ENCODE results near the gene KLF11.

KLF11 gene

DNA sequence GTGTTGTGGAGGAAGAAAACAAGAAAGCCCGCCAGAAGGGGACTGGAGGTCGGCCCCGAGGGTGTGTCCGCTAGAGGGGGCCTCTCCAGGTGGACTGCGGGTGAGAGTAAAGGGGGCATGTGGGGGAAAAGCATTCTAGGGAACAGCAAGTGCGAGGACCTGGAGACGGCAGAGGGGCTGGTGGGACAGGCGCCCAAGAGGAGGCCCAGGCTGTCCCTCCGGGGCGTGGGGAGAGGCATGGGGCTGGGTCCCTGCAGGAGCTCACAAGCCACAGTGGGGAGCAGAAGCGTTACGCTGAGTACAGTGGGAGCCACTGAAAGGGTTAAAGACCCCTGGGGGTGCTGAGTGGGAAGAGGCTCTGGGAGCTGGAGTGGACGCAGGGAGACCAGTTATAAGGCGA is 1.6 kb upstream of the KLF11 start:
- DNase-seq (ENCODE audit: low read depth in 3 of 3): no peak

DNA sequence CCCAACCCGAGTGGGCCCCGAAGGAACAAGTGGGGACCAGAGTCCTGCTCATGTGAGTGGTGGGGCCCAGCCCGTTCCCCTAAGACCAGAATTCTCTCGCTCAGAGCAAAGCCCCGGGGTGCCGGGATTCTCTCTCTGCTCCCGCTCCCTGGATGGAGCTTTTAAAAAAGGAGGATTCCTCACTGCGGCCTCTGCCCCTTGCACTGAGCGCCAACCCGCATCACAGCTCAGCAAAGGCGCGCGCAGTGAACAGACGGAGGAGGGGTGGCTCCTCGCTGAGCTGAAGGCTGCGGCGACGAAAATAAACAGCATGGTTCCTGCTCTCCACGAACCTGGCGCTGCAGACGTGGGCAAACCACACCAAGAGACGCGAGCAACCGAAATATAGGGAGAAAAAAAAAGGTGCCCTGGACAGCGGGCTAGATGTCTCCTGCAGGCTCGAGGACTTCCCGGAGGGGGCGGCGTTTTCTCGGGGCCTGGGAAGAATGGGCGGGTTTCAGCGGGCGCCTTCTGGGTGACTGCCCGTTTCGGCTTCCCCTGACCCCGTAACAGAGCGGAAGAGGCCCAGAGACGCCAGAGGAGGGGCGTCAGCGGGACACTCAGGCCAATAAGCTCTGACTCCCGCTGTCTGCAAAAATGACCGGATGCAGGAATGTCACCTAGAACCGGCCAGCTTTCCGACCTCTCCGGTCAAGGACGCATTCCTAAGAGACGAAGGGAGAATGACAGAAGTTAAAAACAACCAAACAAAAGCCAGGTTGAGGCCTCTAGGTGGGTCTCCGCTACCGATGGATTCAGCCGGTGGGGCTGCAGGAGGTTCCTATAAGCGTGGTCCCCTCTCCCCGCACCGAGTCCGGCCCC is 819 bp upstream of the KLF11 start:
- DNase-seq (ENCODE audit: low read depth in 3 of 3): no peak

DNA sequence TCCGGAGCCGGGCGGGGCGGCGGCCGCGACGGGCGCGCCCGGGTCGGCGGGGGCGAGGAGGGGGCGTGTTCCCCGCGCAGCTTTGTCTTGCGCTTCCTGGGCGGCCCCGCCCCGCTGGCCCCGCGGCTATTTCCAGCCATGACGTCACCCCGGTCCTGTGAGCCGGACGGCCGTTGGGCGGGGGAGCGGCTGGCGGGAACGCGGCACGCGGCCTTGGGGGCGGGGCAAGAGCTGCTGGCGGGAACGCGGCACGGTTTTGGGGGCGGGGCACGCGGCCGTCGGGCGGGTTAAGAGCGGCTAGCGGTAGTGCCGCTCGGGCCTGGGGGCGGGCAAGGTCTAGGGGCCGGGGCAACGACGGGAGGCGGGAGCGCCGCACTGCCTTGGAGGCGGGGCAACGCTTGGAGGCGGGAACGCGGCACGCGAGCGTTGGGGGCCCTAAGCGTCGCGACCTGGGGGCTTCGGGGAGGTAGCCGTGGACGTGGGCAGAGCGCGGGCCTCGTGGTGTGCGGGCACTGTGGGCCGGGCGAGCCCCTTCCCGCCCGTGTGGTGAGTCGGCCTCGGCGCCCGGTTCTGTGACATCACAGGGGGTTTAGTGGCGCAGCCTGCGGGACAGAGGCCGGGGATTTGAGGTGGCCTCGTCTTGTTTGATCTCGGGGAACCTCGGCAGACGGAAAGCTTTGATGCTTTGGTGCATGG is 704 bp downstream of the KLF11 start:
- peak; percentile 81 to 98 (median 96) for DNase-seq (ENCODE audit: low read depth in 3 of 3)

DNA sequence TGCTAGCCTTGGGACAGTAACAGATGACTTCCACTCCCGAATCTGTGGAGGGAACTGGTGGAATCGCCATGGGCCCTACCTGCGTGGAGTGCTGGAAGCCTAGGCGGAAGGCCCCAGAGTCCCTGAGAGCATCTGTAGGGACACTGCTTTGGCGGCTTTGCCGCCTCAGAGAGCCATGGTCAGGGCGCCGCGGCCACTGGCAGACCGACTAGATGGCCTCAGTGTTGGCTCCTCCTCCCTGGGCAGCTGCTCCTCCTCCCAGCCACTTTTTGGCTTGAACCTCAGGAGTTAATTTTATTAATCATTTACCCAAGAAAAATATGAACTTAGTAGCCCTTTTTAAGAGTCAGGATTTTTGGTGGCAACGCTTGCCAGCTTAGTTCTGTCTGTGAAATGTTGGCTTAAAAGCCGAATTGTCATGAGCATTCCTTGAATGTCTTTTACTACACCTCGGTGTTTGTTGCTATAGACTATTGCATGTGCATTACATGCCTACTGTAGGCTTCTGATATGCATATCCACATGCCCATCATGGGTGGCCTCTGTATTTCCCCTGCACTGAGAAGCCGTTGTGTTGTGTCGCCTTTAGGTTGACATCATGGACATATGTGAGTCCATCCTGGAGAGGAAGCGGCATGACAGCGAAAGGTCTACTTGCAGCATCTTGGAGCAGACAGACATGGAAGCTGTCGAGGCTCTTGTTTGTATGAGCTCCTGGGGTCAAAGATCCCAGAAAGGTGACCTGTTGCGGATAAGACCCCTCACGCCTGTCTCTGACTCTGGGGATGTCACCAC is 2.4 kb downstream of the KLF11 start:
- no peak for DNase-seq (ENCODE audit: low read depth in 3 of 3)

DNA sequence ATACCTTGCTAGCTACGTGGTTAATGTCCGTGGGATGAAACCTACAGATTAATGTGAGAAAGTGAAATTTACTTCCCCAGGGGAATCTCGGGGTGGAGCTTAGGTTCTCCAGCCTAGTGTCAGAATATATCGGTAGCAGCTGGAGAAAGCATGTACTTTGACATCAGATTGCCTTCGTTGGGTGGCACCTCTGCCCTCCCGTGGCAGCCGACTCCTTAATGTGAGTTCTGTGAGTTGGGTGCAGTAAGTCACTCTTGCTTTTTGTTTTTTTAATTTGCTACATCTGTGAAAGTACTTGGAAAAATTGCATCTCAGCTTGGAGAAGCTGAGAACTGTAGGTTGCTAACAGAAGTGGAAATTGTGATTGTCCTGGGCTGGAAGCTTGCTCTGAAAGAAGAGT is 3.6 kb downstream of the KLF11 start:
- no peak for DNase-seq (ENCODE audit: low read depth in 3 of 3)

DNA sequence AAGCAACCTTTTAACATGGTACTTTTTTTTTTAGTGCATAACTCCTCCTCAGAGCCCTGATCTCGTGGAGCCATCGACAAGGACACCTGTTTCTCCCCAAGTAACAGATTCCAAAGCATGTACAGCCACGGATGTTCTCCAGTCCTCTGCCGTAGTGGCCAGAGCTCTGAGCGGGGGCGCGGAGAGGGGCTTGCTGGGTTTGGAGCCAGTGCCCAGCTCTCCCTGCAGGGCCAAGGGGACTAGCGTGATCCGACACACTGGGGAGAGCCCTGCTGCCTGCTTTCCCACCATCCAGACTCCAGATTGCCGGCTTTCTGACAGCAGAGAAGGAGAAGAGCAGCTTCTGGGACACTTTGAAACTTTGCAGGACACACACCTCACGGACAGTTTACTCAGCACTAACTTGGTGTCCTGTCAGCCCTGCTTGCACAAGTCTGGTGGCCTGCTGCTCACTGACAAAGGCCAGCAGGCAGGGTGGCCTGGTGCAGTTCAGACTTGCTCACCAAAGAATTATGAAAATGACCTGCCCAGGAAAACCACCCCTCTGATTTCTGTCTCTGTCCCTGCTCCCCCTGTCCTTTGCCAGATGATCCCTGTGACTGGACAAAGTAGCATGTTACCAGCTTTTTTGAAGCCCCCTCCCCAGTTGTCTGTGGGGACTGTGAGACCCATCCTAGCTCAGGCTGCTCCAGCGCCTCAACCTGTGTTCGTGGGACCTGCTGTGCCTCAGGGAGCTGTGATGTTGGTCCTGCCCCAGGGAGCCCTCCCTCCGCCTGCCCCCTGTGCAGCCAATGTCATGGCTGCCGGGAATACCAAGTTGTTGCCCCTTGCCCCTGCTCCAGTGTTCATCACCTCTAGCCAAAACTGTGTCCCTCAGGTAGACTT is 4.5 kb downstream of the KLF11 start:
- no peak for DNase-seq (ENCODE audit: low read depth in 3 of 3)

DNA sequence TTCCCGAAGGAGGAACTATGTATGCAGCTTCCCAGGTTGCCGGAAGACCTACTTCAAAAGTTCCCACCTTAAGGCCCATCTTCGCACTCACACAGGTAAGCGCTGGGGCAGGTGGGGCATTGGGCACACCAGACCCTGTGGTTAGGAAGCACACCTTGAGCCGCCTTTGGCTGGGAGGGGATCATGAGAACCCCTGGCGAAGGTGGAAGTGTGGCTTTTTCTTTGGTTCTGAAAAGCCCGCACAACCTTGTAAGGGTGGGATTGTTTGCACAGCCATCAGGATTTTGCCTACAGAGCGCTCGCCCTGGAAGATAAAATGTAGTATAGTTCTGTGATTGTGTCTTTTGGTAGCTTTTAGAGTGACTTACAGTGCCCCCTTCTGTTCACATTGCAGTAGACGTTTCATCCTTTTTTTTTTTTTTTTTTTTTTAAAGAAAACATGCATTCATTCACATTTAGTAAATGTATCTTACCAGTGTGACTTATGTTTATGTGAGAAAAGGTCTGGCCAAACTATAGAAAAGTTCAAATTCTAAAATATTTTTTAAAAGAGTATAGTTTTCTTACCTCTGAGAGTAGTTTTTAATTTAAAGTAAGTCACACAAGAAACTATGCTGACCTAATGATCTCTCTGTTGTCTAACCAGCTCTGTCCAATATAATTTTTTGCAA is 5.3 kb downstream of the KLF11 start:
- DNase-seq (ENCODE audit: low read depth in 3 of 3): no peak

DNA sequence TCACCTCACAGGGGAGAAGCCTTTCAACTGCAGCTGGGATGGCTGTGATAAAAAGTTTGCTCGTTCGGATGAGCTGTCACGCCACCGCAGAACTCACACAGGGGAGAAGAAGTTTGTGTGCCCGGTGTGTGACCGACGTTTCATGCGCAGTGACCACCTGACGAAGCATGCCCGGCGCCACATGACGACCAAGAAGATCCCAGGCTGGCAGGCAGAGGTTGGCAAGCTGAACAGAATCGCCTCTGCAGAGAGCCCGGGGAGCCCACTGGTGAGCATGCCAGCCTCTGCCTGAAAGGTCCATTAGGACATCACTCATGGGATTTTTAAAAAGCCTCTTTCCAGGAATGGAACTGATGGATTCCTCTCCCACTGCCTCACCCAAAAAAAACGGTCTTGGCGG is 8.9 kb downstream of the KLF11 start:
- no peak for DNase-seq (ENCODE audit: low read depth in 3 of 3)

DNA sequence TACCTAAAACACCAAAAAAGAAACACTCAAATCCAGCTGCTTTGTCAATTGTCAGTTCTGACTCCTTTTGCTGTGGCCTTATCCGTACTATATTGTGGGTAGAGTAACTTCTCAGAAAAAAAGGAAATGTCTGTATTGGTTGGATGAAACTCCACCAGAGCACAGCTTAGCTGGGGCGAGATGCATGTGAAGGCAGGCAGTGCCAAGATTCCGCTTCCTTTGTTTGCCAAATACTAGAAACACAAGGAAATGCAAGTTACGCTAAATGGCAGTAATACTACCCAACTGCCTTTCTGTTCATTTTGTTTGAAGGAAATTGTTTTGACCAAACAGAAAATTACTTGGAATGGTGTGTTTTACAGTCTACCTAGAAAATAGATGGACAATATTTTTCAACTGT is 10.0 kb downstream of the KLF11 start:
- DNase-seq (ENCODE audit: low read depth in 3 of 3): no peak

DNA sequence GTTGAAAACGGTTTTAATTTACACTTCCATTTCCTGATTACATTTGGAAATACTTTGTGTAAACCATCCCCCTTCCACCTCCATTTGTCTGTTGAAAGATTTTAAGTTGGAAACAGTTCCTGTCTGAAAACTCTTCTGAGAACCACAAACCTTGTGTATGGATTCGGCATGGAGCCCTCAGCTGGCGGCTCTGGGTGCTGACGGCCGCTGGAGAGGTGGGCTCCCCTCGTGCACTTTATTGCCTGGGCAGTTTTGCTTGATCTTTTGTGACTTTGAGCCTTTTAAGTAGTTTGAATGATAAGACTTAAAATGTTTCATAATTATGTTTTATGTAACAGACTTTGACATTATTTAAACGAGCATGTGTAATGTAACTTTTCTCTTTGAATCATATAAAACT is 11.1 kb downstream of the KLF11 start:
- DNase-seq (ENCODE audit: low read depth in 3 of 3): no peak

DNA sequence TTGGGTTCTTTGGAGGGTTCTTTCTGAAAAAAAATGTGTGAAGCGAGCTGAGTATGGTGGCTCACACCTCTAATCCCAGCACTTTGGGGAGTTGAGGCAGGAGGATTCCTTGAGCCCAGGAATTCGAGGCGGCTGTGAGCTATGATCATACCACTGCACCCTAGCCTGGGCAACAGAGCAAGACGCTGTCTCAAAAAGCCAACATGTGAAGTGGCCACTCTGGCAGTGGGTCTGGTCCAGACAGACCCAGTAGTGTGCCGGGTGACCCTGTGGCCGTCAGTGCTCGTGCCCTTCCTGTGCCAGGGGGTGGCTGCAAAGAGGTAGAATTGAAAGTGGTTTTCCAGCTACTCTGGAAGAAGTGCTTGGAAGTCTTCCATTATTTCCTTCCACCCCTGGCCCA is 11.6 kb downstream of the KLF11 start:
- DNase-seq (ENCODE audit: low read depth in 3 of 3): no peak

DNA sequence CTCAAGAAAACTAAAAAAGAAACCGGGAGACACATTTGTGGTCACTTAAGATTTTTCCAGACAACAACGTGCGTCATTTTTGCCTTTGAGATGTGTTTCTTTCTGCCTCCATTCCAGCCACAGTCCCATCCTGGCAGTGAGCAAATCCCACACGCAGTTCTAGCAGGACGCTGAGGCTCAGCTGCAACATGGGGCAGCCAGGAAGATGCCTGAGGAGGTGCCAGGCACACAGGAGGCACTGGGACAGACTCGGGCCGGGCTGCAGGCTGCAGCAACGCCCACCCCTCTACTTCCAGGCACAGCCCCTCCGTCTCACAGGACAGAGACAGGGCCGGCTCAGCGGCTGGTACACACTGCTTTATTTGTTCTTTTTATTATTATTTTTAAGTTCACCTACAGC is 13.1 kb downstream of the KLF11 start:
- no peak for DNase-seq (ENCODE audit: low read depth in 3 of 3)

DNA sequence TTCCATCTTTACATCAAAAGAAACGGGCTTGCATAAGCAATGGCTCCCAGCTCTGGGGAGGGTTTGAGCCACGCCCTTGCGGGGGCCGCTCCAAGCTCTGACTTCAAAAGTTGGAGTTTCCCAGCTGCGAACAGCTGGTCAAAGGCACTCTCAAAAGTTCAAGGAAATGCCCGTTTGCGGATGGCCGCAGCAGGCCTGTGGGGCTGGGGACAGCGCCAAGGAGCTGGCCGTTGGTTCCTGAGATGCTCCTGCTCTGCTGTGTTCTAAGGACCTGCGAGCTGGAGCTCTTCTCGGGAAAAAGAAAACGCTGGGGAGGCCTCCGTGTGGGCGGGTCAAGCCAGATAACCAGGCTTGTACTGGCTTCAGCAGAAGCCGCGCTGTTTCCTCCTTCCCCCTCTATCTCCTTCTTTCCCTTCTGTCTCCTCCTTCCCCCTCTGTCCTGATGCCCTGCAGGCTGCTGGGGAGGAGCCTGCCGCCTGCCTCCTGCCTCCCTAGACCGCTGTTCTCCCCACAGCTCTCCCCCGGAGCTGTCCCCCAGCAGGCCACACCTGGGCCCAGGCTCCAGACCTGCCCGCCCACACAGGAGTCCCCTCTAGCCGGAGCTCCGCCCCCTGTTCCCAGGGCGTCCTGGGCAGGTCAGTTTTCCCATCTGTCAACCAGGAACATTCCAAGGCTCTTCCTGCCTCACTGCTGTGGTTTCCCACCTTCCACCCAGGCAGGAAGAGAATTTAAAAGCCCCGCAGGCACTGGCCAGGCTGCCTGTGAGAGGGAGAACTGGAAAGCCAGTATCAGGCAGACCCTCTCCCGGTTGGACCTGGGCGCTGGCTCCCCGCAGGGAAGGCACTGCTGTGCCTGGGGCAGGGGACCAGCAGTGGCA is 14.1 kb downstream of the KLF11 start:
- no peak for DNase-seq (ENCODE audit: low read depth in 3 of 3)

DNA sequence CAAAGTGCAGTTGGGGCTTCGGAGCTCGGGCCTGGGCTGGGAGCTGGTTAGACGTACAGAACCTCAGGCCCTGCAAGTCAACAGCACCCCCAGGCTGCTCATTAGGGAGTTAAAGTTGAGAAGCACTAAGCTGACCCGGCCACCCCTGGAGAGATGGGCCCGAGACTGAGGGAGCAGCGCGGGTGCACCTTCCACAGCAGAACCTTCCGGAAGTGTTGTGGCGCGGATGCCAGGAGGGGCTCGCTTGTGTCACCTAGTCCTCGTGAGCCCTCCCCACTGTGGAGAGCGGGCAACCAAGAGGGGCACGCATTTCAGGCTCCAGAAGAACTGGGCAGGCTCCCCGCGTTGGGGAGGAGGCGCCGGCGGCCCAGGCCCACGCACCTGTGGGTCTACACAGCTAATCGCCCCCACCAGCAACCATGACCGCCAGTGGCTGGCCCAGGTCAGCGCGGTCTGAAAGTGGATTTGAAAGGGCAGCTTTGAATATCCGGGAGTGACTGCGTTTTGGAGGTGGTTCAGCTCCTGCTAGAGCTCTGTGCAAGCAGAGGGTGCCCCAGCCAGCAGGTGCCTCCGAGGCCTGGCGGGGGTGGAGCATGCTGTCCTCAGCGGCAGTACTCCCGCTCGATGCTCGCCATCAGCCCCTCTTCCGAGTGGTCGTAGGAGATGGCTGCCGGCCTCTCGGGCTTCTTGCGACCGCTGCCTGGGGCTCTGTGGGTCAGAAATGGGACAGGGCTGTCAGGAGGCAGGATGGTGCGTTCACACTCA is 15.1 kb downstream of the KLF11 start:
- no peak for DNase-seq (ENCODE audit: low read depth in 3 of 3)

DNA sequence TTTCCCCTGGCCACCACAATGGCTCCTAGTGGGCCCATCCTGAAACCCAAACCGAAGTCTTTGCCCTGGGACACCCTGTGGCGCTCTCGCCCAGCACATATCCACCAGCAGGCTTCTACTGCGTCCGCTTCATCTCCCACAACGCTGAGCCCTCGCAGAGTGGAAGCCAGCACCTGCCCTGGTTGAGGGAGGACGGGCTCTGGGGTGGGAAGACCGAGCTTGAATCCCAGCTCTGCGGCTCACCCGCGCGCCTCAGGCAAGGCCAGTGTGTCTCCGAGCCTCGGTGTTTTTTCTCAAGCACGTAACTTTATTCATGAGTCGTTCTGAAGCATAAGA is 15.6 kb downstream of the KLF11 start:
- DNase-seq (ENCODE audit: low read depth in 3 of 3): no peak

DNA sequence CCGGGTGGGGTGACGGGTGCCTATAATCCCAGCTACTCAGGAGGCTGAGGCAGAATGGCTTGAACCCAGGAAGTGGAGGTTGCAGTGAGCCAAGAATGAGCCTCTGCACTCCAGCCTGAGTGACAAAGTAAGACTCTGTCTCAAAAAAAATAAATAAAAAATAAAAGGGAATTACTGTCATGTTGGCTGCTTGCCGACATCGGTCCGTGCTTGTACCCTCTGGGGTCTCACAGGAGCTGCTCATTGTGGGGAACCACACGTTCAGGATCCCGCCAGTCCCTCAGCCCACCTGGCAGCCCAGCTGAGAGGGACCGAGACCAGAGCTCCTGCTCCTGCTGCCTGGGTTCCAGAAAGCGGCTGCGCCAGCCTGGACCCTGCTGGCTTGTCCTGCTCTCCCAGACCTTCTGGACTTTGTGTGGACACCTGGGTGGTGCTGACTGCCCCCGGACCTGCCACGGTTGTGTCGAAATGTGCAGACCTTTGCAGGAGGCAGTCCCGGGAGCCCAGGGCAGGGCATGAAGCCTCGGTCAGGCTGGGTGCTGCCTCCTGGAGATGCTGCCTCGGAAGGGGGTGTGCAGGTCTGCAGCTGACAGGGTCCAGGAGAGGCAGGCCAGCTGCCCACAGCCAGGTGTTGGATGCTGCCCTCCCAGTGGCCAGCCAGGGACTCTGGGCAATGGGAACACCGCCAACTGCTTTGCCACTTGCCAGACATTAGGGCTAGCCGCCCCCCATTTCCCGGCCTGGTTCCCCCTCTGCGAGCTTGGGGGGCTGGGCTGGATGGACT is 16.4 kb downstream of the KLF11 start:
- no peak for DNase-seq (ENCODE audit: low read depth in 3 of 3)

DNA sequence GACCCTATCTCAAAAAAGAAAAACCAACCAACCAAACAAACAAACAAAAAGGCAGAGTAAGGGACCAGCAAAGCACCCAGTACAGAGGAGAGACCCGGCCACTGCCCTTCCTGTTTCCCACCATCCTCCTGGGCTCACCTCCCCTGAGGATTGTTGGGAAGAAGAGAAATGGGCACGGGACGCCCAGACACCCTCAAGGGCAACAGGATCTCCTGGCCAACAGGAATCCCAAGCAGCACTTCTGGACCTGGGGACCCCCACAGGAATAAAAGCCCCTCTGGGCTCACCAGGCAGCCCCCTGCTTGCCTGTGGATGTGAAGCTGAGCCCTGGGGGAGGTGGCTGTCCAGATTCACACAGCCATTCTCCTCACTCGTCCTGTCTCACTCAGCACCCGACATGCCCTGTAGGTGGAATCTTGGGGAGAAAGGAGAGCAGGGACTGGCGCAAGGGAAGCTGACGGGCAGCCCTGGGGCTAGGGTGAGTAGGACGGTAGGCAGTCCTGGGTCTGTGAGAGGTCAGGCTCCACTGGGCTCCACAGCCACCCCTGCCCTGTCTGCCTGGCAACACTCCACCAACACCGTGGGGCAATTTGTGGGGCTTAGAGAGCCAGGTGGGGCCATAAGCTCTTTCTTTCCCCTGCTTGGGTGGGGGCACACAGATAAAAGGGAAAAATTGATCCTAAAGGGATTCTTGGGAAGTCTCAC is 18.0 kb downstream of the KLF11 start:
- DNase-seq (ENCODE audit: low read depth in 3 of 3): no peak

DNA sequence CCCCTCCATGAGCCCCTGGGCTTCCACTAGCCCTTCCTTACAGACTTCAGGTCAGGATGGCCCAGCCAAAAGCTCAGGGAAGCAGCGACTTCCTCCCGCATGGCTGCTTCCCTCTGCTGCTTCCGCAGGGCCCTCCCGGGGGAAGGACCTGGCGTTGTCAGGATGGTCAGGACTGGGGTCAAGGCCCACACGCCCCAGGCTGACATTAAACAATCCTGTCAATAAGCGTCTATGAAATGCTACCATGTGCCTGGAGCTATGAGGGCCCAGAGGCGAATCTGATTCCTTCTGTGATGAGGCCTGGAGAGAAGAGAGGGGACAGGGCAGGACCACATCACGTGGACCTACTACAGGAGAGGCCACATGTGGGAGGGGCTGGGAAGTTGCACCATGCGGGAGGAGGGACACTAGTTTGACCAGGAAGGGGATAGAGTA is 19.6 kb downstream of the KLF11 start:
- DNase-seq (ENCODE audit: low read depth in 3 of 3): no peak
